Measurements from ENCODE around the gene ZNF469. TPM values are rescaled to one million over a fixed set of nuclear protein-coding genes. Genes with fewer than 3 reads are reported as not detected.

The ZNF469 gene
- total RNA-seq, 4 donors from 2014 or later: 0.96 to 4.8 (median 2.1) TPM

- peaks cover 11% of the 10 kb centered on the region for H3K27me3 ChIP-seq
- TF ChIP-seq POLR2A (IDR thresholded peaks at IDR 0.05) (no peak), EP300 (IDR thresholded peaks at IDR 0.05) (no peak), POLR2AphosphoS5 (IDR thresholded peaks at IDR 0.05) (no peak), CTCF (IDR thresholded peaks at IDR 0.05) (no peak)
- no peaks in the 10 kb centered on the region for H3K36me3 ChIP-seq
- H3K27ac ChIP-seq: no peak overlapping the region
- H3K9me3 ChIP-seq: no peaks in the 10 kb centered on the region
- H3K4me1 ChIP-seq: peaks cover 0 to 14% (median 0%) of the 10 kb centered on the region in 3 donors
- no peak for ATAC-seq
- no peak overlapping the region for H3K4me3 ChIP-seq
- WGBS, 2 donors (ENCODE audit: low coverage in 1 of 2): 62 to 75% methylated on average over 3 of the region's 3 CpGs
Observed at GRCh38 chr16:88401604-88402246, 19.0 kb downstream of the ZNF469 start.

GRCh38 chr16:88402551-88403240 is 19.9 kb downstream of the ZNF469 start:
- 83 to 98% methylated on average over 7 to 9 of the region's 24 CpGs for WGBS, 2 donors (ENCODE audit: low coverage in 1 of 2)
- peaks cover 11% of the 10 kb centered on the region for H3K27me3 ChIP-seq
- H3K9me3 ChIP-seq: no peaks in the 10 kb centered on the region
- H3K4me1 ChIP-seq: peaks cover 0 to 14% (median 0%) of the 10 kb centered on the region in 3 donors
- H3K4me3 ChIP-seq: no peak overlapping the region
- no peak overlapping the region for H3K27ac ChIP-seq
- ATAC-seq: no peak
- TF ChIP-seq EP300 (IDR thresholded peaks at IDR 0.05) (no peak), POLR2A (IDR thresholded peaks at IDR 0.05) (no peak), POLR2AphosphoS5 (IDR thresholded peaks at IDR 0.05) (no peak), CTCF (IDR thresholded peaks at IDR 0.05) (no peak)
- no peaks in the 10 kb centered on the region for H3K36me3 ChIP-seq

GRCh38 chr16:88403794-88404581 is 21.2 kb downstream of the ZNF469 start:
- no peaks in the 10 kb centered on the region for H3K36me3 ChIP-seq
- 88% methylated on average over 13 of the region's 22 CpGs; no CpG with 5 or more reads in 1 of the 2 donors for WGBS, 2 donors (ENCODE audit: low coverage in 1 of 2)
- no peak for ATAC-seq
- peaks cover 15% of the 10 kb centered on the region for H3K27me3 ChIP-seq
- H3K9me3 ChIP-seq: no peaks in the 10 kb centered on the region
- TF ChIP-seq POLR2A (IDR thresholded peaks at IDR 0.05) (no peak), EP300 (IDR thresholded peaks at IDR 0.05) (no peak), CTCF (IDR thresholded peaks at IDR 0.05) (no peak), POLR2AphosphoS5 (IDR thresholded peaks at IDR 0.05) (no peak)
- H3K4me1 ChIP-seq: peaks cover 0 to 14% (median 0%) of the 10 kb centered on the region in 3 donors
- H3K4me3 ChIP-seq: no peak overlapping the region
- H3K27ac ChIP-seq: no peak overlapping the region

DNA sequence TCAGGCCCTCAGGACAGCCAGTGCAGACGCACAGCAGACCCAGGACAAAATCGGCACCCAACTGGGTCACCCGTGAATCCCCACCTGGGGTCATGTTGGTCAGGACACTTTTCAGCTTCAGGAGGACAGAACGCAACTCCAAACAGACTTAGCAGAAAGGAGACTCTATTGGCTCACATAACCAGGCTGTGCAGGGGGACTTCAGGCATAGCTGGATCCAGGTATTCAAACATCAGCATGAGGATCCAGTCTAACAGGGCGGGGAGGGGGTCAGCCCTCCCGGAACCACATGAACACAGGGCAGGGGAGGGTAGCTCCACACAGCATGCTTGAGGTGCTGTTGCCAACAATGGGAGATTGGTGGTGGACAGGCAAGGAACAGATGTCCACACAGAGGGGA is 22.0 kb downstream of the ZNF469 start:
- TF ChIP-seq POLR2A (IDR thresholded peaks at IDR 0.05) (no peak), CTCF (IDR thresholded peaks at IDR 0.05) (no peak), POLR2AphosphoS5 (IDR thresholded peaks at IDR 0.05) (no peak), EP300 (IDR thresholded peaks at IDR 0.05) (no peak)
- Histone ChIP-seq H3K4me3 (no peak overlapping the region), H3K27me3 (peaks cover 17% of the 10 kb centered on the region), H3K9me3 (no peaks in the 10 kb centered on the region), H3K27ac (no peak overlapping the region), H3K36me3 (no peaks in the 10 kb centered on the region), H3K4me1 (peaks cover 0 to 14% (median 0%) of the 10 kb centered on the region in 3 donors)
- WGBS, 2 donors (ENCODE audit: low coverage in 1 of 2): 67 to 86% methylated on average over 1 to 3 of the region's 6 CpGs
- no peak for ATAC-seq

All from gastroesophageal sphincter (tissue), 4 donors.